Measurements from ENCODE around the gene KCNJ15.

Gene KCNJ15

GRCh38 chr21:38350684-38351083 is 93.9 kb downstream of the KCNJ15 start:
- Histone ChIP-seq H3K9ac (ENCODE audit: low read length in 5 of 5) (no peak overlapping the region), H3K9me3 (ENCODE audit: control insufficient read depth in 5 of 5, low read length in 5 of 5) (no peaks in the 10 kb centered on the region), H3K4me1 (ENCODE audit: control insufficient read depth in 5 of 5, insufficient read depth in 5 of 5, low read length in 5 of 5) (peaks cover 0 to 14% (median 0%) of the 10 kb centered on the region in 5 donors), H3K27me3 (ENCODE audit: control insufficient read depth in 5 of 5, insufficient read depth in 4 of 5, low read length in 5 of 5) (peaks cover 0 to 3% (median 0%) of the 10 kb centered on the region in 5 donors), H3K27ac (ENCODE audit: low read depth, low read length) (no peak overlapping the region), H3K36me3 (ENCODE audit: control insufficient read depth in 5 of 5, insufficient read depth in 5 of 5, low read length in 5 of 5) (no peaks in the 10 kb centered on the region), H3K4me3 (ENCODE audit: low read depth in 1 of 5, low read length in 5 of 5) (no peak overlapping the region)

- Histone ChIP-seq H3K9ac (ENCODE audit: low read length in 5 of 5) (no peak overlapping the region), H3K9me3 (ENCODE audit: control insufficient read depth in 5 of 5, low read length in 5 of 5) (no peaks in the 10 kb centered on the region), H3K4me1 (ENCODE audit: control insufficient read depth in 5 of 5, insufficient read depth in 5 of 5, low read length in 5 of 5) (peaks cover 0 to 14% (median 2%) of the 10 kb centered on the region in 5 donors), H3K27ac (ENCODE audit: low read depth, low read length) (no peak overlapping the region), H3K4me3 (ENCODE audit: low read depth in 1 of 5, low read length in 5 of 5) (peak overlapping the region in 1 of 5 donors; percentile 24), H3K36me3 (ENCODE audit: control insufficient read depth in 5 of 5, insufficient read depth in 5 of 5, low read length in 5 of 5) (no peaks in the 10 kb centered on the region), H3K27me3 (ENCODE audit: control insufficient read depth in 5 of 5, insufficient read depth in 4 of 5, low read length in 5 of 5) (peaks cover 0 to 3% (median 0%) of the 10 kb centered on the region in 5 donors)
Measured at GRCh38 chr21:38351176-38351959, 94.6 kb downstream of the KCNJ15 start.

GRCh38 chr21:38351961-38352521 is 95.2 kb downstream of the KCNJ15 start:
- H3K9ac ChIP-seq (ENCODE audit: low read length in 5 of 5): peak overlapping the region in 1 of 5 donors; percentile 33

GRCh38 chr21:38352536-38353219 is 95.9 kb downstream of the KCNJ15 start:
- H3K36me3 ChIP-seq (ENCODE audit: control insufficient read depth in 5 of 5, insufficient read depth in 5 of 5, low read length in 5 of 5): no peaks in the 10 kb centered on the region
- no peaks in the 10 kb centered on the region for H3K9me3 ChIP-seq (ENCODE audit: control insufficient read depth in 5 of 5, low read length in 5 of 5)

More at GRCh38 chr21:38351961-38352521, 95.2 kb downstream of the KCNJ15 start:
- Histone ChIP-seq H3K27ac (ENCODE audit: low read depth, low read length) (no peak overlapping the region), H3K9me3 (ENCODE audit: control insufficient read depth in 5 of 5, low read length in 5 of 5) (no peaks in the 10 kb centered on the region), H3K27me3 (ENCODE audit: control insufficient read depth in 5 of 5, insufficient read depth in 4 of 5, low read length in 5 of 5) (peaks cover 0 to 3% (median 0%) of the 10 kb centered on the region in 5 donors), H3K4me3 (ENCODE audit: low read depth in 1 of 5, low read length in 5 of 5) (peak overlapping the region in 2 of 5 donors; percentile 3 to 24), H3K4me1 (ENCODE audit: control insufficient read depth in 5 of 5, insufficient read depth in 5 of 5, low read length in 5 of 5) (peaks cover 0 to 14% (median 2%) of the 10 kb centered on the region in 5 donors), H3K36me3 (ENCODE audit: control insufficient read depth in 5 of 5, insufficient read depth in 5 of 5, low read length in 5 of 5) (no peaks in the 10 kb centered on the region)

GRCh38 chr21:38354231-38354630 is 97.4 kb downstream of the KCNJ15 start:
- no peak overlapping the region for H3K27ac ChIP-seq (ENCODE audit: low read depth, low read length)
- no peaks in the 10 kb centered on the region for H3K36me3 ChIP-seq (ENCODE audit: control insufficient read depth in 5 of 5, insufficient read depth in 5 of 5, low read length in 5 of 5)
- H3K4me3 ChIP-seq (ENCODE audit: low read depth in 1 of 5, low read length in 5 of 5): no peak overlapping the region
- H3K9me3 ChIP-seq (ENCODE audit: control insufficient read depth in 5 of 5, low read length in 5 of 5): no peaks in the 10 kb centered on the region
- H3K9ac ChIP-seq (ENCODE audit: low read length in 5 of 5): no peak overlapping the region
- H3K27me3 ChIP-seq (ENCODE audit: control insufficient read depth in 5 of 5, insufficient read depth in 4 of 5, low read length in 5 of 5): peaks cover 0 to 3% (median 0%) of the 10 kb centered on the region in 5 donors
- H3K4me1 ChIP-seq (ENCODE audit: control insufficient read depth in 5 of 5, insufficient read depth in 5 of 5, low read length in 5 of 5): peaks cover 0 to 14% (median 2%) of the 10 kb centered on the region in 5 donors

More at GRCh38 chr21:38352536-38353219, 95.9 kb downstream of the KCNJ15 start:
- H3K27me3 ChIP-seq (ENCODE audit: control insufficient read depth in 5 of 5, insufficient read depth in 4 of 5, low read length in 5 of 5): peaks cover 0 to 3% (median 0%) of the 10 kb centered on the region in 5 donors
- peaks cover 0 to 14% (median 2%) of the 10 kb centered on the region in 5 donors for H3K4me1 ChIP-seq (ENCODE audit: control insufficient read depth in 5 of 5, insufficient read depth in 5 of 5, low read length in 5 of 5)
- peak overlapping the region in 2 of 5 donors; percentile 3 to 24 for H3K4me3 ChIP-seq (ENCODE audit: low read depth in 1 of 5, low read length in 5 of 5)
- no peak overlapping the region for H3K27ac ChIP-seq (ENCODE audit: low read depth, low read length)
- H3K9ac ChIP-seq (ENCODE audit: low read length in 5 of 5): no peak overlapping the region

GRCh38 chr21:38354746-38355145 is 98.0 kb downstream of the KCNJ15 start:
- no peaks in the 10 kb centered on the region for H3K9me3 ChIP-seq (ENCODE audit: control insufficient read depth in 5 of 5, low read length in 5 of 5)
- H3K27ac ChIP-seq (ENCODE audit: low read depth, low read length): no peak overlapping the region
- no peaks in the 10 kb centered on the region for H3K36me3 ChIP-seq (ENCODE audit: control insufficient read depth in 5 of 5, insufficient read depth in 5 of 5, low read length in 5 of 5)
- H3K4me1 ChIP-seq (ENCODE audit: control insufficient read depth in 5 of 5, insufficient read depth in 5 of 5, low read length in 5 of 5): peaks cover 0 to 14% (median 2%) of the 10 kb centered on the region in 5 donors
- peaks cover 0 to 3% (median 0%) of the 10 kb centered on the region in 5 donors for H3K27me3 ChIP-seq (ENCODE audit: control insufficient read depth in 5 of 5, insufficient read depth in 4 of 5, low read length in 5 of 5)
- H3K9ac ChIP-seq (ENCODE audit: low read length in 5 of 5): no peak overlapping the region
- no peak overlapping the region for H3K4me3 ChIP-seq (ENCODE audit: low read depth in 1 of 5, low read length in 5 of 5)

- no peaks in the 10 kb centered on the region for H3K36me3 ChIP-seq (ENCODE audit: control insufficient read depth in 5 of 5, insufficient read depth in 5 of 5, low read length in 5 of 5)
- H3K9me3 ChIP-seq (ENCODE audit: control insufficient read depth in 5 of 5, low read length in 5 of 5): no peaks in the 10 kb centered on the region
- H3K27ac ChIP-seq (ENCODE audit: low read depth, low read length): no peak overlapping the region
Measured at GRCh38 chr21:38355353-38355752, 98.6 kb downstream of the KCNJ15 start.

GRCh38 chr21:38355992-38356781 is 99.4 kb downstream of the KCNJ15 start:
- no peaks in the 10 kb centered on the region for H3K9me3 ChIP-seq (ENCODE audit: control insufficient read depth in 5 of 5, low read length in 5 of 5)
- peaks cover 0 to 14% (median 2%) of the 10 kb centered on the region in 5 donors for H3K4me1 ChIP-seq (ENCODE audit: control insufficient read depth in 5 of 5, insufficient read depth in 5 of 5, low read length in 5 of 5)
- H3K9ac ChIP-seq (ENCODE audit: low read length in 5 of 5): no peak overlapping the region
- no peaks in the 10 kb centered on the region for H3K36me3 ChIP-seq (ENCODE audit: control insufficient read depth in 5 of 5, insufficient read depth in 5 of 5, low read length in 5 of 5)
- H3K27me3 ChIP-seq (ENCODE audit: control insufficient read depth in 5 of 5, insufficient read depth in 4 of 5, low read length in 5 of 5): peaks cover 0 to 3% (median under 1%) of the 10 kb centered on the region in 5 donors
- H3K27ac ChIP-seq (ENCODE audit: low read depth, low read length): no peak overlapping the region
- no peak overlapping the region for H3K4me3 ChIP-seq (ENCODE audit: low read depth in 1 of 5, low read length in 5 of 5)

More at GRCh38 chr21:38355353-38355752, 98.6 kb downstream of the KCNJ15 start:
- H3K27me3 ChIP-seq (ENCODE audit: control insufficient read depth in 5 of 5, insufficient read depth in 4 of 5, low read length in 5 of 5): peaks cover 0 to 3% (median 0%) of the 10 kb centered on the region in 5 donors
- no peak overlapping the region for H3K9ac ChIP-seq (ENCODE audit: low read length in 5 of 5)
- peaks cover 0 to 14% (median 2%) of the 10 kb centered on the region in 5 donors for H3K4me1 ChIP-seq (ENCODE audit: control insufficient read depth in 5 of 5, insufficient read depth in 5 of 5, low read length in 5 of 5)
- H3K4me3 ChIP-seq (ENCODE audit: low read depth in 1 of 5, low read length in 5 of 5): no peak overlapping the region
